ENCODE measurements around the gene GADD45B. TPM values are rescaled to one million over a fixed set of nuclear protein-coding genes. Genes with fewer than 3 reads are reported as not detected.

Gene GADD45B
- total RNA-seq, 1 donor from 2014 or later: 177 TPM

GRCh38 chr19:2428756-2429711 lies 46.9 kb upstream of the GADD45B start:
- TF ChIP-seq CTCF (IDR thresholded peaks at IDR 0.05): no peak
- H3K4me1 Mint-ChIP-seq (ENCODE audit: low read depth): peaks cover 17% of the 10 kb centered on the region
- H3K9me3 Mint-ChIP-seq (ENCODE audit: low read depth): no peaks in the 10 kb centered on the region
- H3K4me3 Mint-ChIP-seq (ENCODE audit: unreplicated experiment): no peak overlapping the region
- peak overlapping the region; percentile 45 for H3K27ac Mint-ChIP-seq (ENCODE audit: unreplicated experiment)
- H3K36me3 Mint-ChIP-seq (ENCODE audit: low read depth): peaks cover 2% of the 10 kb centered on the region
- H3K27me3 Mint-ChIP-seq (ENCODE audit: low read depth): no peaks in the 10 kb centered on the region
- no peak for DNase-seq (ENCODE audit: low spot score)

GRCh38 chr19:2429917-2430535 lies 45.9 kb upstream of the GADD45B start:
- Mint-ChIP-seq H3K36me3 (ENCODE audit: low read depth) (peaks cover 2% of the 10 kb centered on the region), H3K9me3 (ENCODE audit: low read depth) (no peaks in the 10 kb centered on the region), H3K27ac (ENCODE audit: unreplicated experiment) (no peak overlapping the region), H3K27me3 (ENCODE audit: low read depth) (no peaks in the 10 kb centered on the region), H3K4me3 (ENCODE audit: unreplicated experiment) (no peak overlapping the region), H3K4me1 (ENCODE audit: low read depth) (peaks cover 17% of the 10 kb centered on the region)
- no peak for DNase-seq (ENCODE audit: low spot score)
- no peak for TF ChIP-seq CTCF (IDR thresholded peaks at IDR 0.05)

- Mint-ChIP-seq H3K9me3 (ENCODE audit: low read depth) (no peaks in the 10 kb centered on the region), H3K27me3 (ENCODE audit: low read depth) (no peaks in the 10 kb centered on the region), H3K4me3 (ENCODE audit: unreplicated experiment) (no peak overlapping the region), H3K36me3 (ENCODE audit: low read depth) (peaks cover 5% of the 10 kb centered on the region), H3K4me1 (ENCODE audit: low read depth) (peaks cover 7% of the 10 kb centered on the region), H3K27ac (ENCODE audit: unreplicated experiment) (peak overlapping the region; percentile 17)
- no peak for TF ChIP-seq CTCF (IDR thresholded peaks at IDR 0.05)
- DNase-seq (ENCODE audit: low spot score): no peak
Observed at GRCh38 chr19:2431318-2432055, 44.4 kb upstream of the GADD45B start.

GRCh38 chr19:2432131-2432848 lies 43.6 kb upstream of the GADD45B start:
- H3K4me3 Mint-ChIP-seq (ENCODE audit: unreplicated experiment): no peak overlapping the region
- H3K4me1 Mint-ChIP-seq (ENCODE audit: low read depth): peaks cover 4% of the 10 kb centered on the region
- H3K9me3 Mint-ChIP-seq (ENCODE audit: low read depth): no peaks in the 10 kb centered on the region
- H3K27me3 Mint-ChIP-seq (ENCODE audit: low read depth): no peaks in the 10 kb centered on the region
- TF ChIP-seq CTCF (IDR thresholded peaks at IDR 0.05): no peak
- H3K36me3 Mint-ChIP-seq (ENCODE audit: low read depth): peaks cover 5% of the 10 kb centered on the region
- no peak overlapping the region for H3K27ac Mint-ChIP-seq (ENCODE audit: unreplicated experiment)
- no peak for DNase-seq (ENCODE audit: low spot score)
